Thoracic aorta (tissue), 2 donors: ENCODE results near the gene SV2B. TPM values are rescaled to one million over a fixed set of nuclear protein-coding genes. Genes with fewer than 3 reads are reported as not detected.

Experiments
- ATAC-seq: fragments of 150-250 bp; one replicate; pipeline ENCODE4 v1.8.0; 2017; ENCODE audit warnings: low read depth; ENCODE audit not compliant: insufficient number of reproducible peaks, low FRiP score
- DNase-seq: peaks from one replicate; pipeline ENCODE4 v3.0.0-alpha.2; 2020; ENCODE audit warnings: low spot score
- H3K27ac ChIP-seq, 2 donors: fragments of 200-600 bp; sonication (generic); 1 replicate in 1 of 2; 2 replicates in 1 of 2; pipeline ENCODE4 v1.5.1; 2016; ENCODE audit warnings: mild to moderate bottlenecking in 2 of 2, moderate library complexity in 2 of 2
- H3K27me3 ChIP-seq: fragments of 200-600 bp; sonication (generic); replicated peaks from 2 replicates; pipeline ENCODE4 v1.6.0; 2016; ENCODE audit warnings: mild to moderate bottlenecking; ENCODE audit not compliant: insufficient read depth
- H3K36me3 ChIP-seq: fragments of 200-600 bp; sonication (generic); one replicate; pipeline ENCODE4 v1.5.1; 2016
- H3K4me1 ChIP-seq, 2 donors: fragments of 200-600 bp; sonication (generic); 1 replicate in 1 of 2; 2 replicates in 1 of 2; pipeline versions ENCODE4 v1.5.1 to v1.6.0; 2016; ENCODE audit warnings: low read depth in 2 of 2, mild to moderate bottlenecking in 1 of 2; ENCODE audit not compliant: control insufficient read depth in 1 of 2
- H3K4me3 ChIP-seq: fragments of 200-600 bp; sonication (generic); 2 replicates; pipeline ENCODE4 v1.5.1; 2016; ENCODE audit warnings: mild to moderate bottlenecking
- H3K9me3 ChIP-seq: fragments of 200-600 bp; sonication (generic); 2 replicates; pipeline ENCODE4 v1.5.1; 2016
- total RNA-seq, 2 donors: library from RNA; depleted of rRNA; stranded (reverse); fragments of >200 nt; gene quantifications; one replicate each; pipeline versions ENCODE4 v1.1.0 to v1.2.3, GENCODE V29; 2016
- TF ChIP-seq, protein P1 (sequence below): fragments of 200-600 bp; sonication (generic); IDR thresholded peaks from one replicate; pipeline ENCODE4 v1.5.1; 2019; ENCODE audit warnings: antibody characterized with exemption

SV2B gene
- total RNA-seq, 2 donors from 2014 or later, result 2.6 TPM; not detected in 1

- H3K27ac ChIP-seq, result no peak overlapping the region
- no peaks in the 10 kb centered on the region for H3K4me1 ChIP-seq
- TF ChIP-seq, protein P1, sequence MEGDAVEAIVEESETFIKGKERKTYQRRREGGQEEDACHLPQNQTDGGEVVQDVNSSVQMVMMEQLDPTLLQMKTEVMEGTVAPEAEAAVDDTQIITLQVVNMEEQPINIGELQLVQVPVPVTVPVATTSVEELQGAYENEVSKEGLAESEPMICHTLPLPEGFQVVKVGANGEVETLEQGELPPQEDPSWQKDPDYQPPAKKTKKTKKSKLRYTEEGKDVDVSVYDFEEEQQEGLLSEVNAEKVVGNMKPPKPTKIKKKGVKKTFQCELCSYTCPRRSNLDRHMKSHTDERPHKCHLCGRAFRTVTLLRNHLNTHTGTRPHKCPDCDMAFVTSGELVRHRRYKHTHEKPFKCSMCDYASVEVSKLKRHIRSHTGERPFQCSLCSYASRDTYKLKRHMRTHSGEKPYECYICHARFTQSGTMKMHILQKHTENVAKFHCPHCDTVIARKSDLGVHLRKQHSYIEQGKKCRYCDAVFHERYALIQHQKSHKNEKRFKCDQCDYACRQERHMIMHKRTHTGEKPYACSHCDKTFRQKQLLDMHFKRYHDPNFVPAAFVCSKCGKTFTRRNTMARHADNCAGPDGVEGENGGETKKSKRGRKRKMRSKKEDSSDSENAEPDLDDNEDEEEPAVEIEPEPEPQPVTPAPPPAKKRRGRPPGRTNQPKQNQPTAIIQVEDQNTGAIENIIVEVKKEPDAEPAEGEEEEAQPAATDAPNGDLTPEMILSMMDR, result no peak
- H3K27me3 ChIP-seq, result no peaks in the 10 kb centered on the region
- H3K36me3 ChIP-seq, result no peaks in the 10 kb centered on the region
- ATAC-seq (no peak), DNase-seq (no peak)
- H3K9me3 ChIP-seq, result peaks cover 3% of the 10 kb centered on the region
- H3K4me3 ChIP-seq, result no peak overlapping the region
Observed at GRCh38 chr15:91171334-91171733, 71.3 kb downstream of the SV2B start.

DNA sequence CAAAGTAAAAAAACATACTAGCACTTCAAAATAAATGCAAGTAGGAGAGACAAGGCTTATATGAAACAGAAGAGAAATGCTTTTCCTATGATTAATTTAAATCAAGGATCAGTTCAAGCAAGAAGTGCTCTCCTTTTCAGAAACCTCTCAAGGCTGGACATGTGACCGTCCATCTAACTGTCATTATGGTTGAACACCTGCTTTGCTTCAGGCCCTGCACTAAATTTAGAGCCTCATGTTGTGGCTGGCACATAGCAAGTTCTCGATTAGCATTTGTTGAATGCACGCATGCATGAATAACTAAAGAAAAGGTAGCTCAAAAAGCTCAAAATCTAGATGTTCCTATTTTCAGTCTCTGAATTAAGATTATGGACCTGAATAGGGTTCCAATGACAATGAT, 82.0 kb downstream of the SV2B start:
- Histone ChIP-seq H3K27me3 (no peaks in the 10 kb centered on the region), H3K9me3 (no peaks in the 10 kb centered on the region), H3K27ac (no peak overlapping the region), H3K4me3 (no peak overlapping the region), H3K36me3 (no peaks in the 10 kb centered on the region), H3K4me1 (no peaks in the 10 kb centered on the region)
- DNase-seq (no peak), ATAC-seq (no peak)
- TF ChIP-seq, protein P1, result no peak

- no peak overlapping the region for H3K27ac ChIP-seq
- H3K4me1 ChIP-seq, result no peaks in the 10 kb centered on the region
- no peaks in the 10 kb centered on the region for H3K27me3 ChIP-seq
- TF ChIP-seq, protein P1, result no peak
- no peak overlapping the region for H3K4me3 ChIP-seq
- no peaks in the 10 kb centered on the region for H3K36me3 ChIP-seq
- H3K9me3 ChIP-seq, result no peaks in the 10 kb centered on the region
- no peak for DNase-seq
- ATAC-seq, result no peak
Observed at GRCh38 chr15:91183596-91183995, 83.5 kb downstream of the SV2B start.

GRCh38 chr15:91184441-91184840, 84.4 kb downstream of the SV2B start:
- no peak for ATAC-seq
- Histone ChIP-seq H3K27me3 (no peaks in the 10 kb centered on the region), H3K4me3 (no peak overlapping the region), H3K4me1 (no peaks in the 10 kb centered on the region), H3K9me3 (no peaks in the 10 kb centered on the region), H3K27ac (no peak overlapping the region), H3K36me3 (no peaks in the 10 kb centered on the region)
- TF ChIP-seq, protein P1, result no peak
- DNase-seq, result no peak

DNA sequence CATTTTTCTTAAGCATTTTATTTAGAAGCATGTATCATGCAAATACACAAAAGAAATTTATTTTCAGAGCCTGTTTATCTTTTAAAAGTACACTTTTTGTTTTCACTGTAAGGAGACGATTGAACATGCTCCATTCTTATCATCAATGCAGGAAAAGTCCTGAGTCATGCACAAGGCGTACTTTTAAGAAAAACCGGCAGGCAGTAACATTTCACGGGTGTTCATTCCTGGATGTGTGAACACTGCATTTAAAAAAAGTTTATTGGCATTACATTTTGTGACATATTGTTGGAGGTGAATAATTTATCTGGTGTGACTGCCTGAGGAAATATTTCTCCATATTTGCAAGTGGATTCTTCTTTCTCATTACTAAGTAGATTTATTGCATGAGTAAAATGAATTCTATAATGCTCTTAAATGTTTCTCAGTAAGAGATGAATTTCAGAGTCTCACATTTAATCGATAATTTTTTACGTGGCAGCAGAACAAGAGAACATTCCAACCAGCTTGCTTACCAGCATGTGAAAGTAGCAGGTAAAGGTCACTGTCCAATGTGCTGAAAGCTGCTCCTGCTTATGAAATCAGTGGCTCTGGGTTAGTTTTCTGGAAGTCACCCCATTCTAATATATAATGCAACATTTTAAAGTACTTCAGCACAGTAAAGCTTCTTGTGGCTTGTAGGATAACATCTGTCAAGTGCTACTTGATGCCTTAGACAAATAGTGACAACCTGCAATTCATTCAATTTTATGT, 87.0 kb downstream of the SV2B start:
- no peaks in the 10 kb centered on the region for H3K4me1 ChIP-seq
- no peak overlapping the region for H3K4me3 ChIP-seq
- H3K27ac ChIP-seq, result no peak overlapping the region
- no peaks in the 10 kb centered on the region for H3K27me3 ChIP-seq
- H3K9me3 ChIP-seq, result no peaks in the 10 kb centered on the region
- TF ChIP-seq, protein P1, result no peak
- ATAC-seq (no peak), DNase-seq (no peak)
- H3K36me3 ChIP-seq, result no peaks in the 10 kb centered on the region
